ENCODE results near the gene PEX6.

DNA sequence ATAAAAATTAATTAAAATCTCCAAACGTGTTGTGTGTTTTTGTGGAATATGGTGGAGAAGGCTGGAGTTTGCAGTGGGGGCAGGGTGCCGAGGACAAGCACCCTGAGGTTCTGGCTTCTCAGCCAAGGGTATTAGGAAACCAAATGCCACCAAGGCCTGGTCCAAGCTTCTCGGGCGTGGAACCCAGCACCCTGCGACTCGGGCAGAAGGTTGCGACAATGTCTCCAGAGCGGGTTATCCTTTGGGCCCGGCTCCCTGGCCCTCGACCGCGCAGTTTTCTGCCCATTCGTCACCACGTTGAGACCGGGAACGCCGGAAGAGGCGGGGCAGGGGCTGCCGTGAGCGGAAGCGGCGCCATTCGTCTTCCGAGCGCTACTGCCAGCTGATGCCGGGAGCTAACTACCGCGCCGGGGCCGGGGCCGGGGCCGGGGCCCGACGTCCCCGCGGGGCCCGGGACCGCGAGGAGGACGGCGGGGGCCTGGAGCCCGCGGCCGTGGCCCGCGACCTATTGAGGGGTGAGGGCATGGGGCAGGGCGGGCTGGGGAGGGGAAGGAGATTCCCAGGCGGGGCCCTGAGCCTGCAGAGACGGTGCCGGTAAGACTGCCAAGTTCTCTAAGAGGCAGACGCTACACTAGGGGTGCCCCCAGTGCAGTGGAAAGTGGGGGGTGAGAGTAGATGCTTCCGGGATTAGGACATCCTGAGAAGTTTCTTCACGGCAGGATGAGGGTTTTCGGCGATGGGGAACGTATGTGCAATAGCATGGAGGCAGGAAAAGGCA, 42.5 kb upstream of the PEX6 start, which contains the start of gene RRP36:
- TF ChIP-seq POLR2AphosphoS5 (IDR thresholded peaks at IDR 0.05; ENCODE audit: borderline replicate concordance, low read depth, low read length) = peak; percentile 91
- no peak for TF ChIP-seq EZH2 (IDR thresholded peaks at IDR 0.05)
- TF ChIP-seq FOXP2 (optimal IDR thresholded peaks at IDR 0.05; ENCODE audit: control extremely low read depth, extremely low read length, insufficient read depth) = no peak

All from SK-N-MC (cell line).